ENCODE measurements around the gene DDX18. TPM values are rescaled to one million over a fixed set of nuclear protein-coding genes. Genes with fewer than 3 reads are reported as not detected.
"Not testable (repeated sequence)": the region's sequence is repeated elsewhere in the genome, so short reads cannot be mapped to it uniquely, and the experiment has no call there.

DDX18 gene
- polyA plus RNA-seq (2013, experiment 1 of 2; ENCODE audit: insufficient read length), result 62.4 TPM
- 54.6 TPM for polyA plus RNA-seq (2013, experiment 2 of 2; ENCODE audit: insufficient read length)

GRCh38 chr2:117814417-117815264, at the start of gene DDX18:
DDX18 (plus strand) TSS chr2:117814691; CDS start chr2:117814778, 87 bp downstream.
- peak; percentile 98 for DNase-seq

GRCh38 chr2:117770730-117771129, 43.8 kb upstream of the DDX18 start:
- DNase-seq, result no peak

GRCh38 chr2:117771969-117772630, 42.4 kb upstream of the DDX18 start:
- DNase-seq, result peak; percentile 19

- no peak for DNase-seq
Measured at GRCh38 chr2:117774716-117775115, 39.8 kb upstream of the DDX18 start.

- no peak for DNase-seq
Measured at GRCh38 chr2:117775703-117776219, 38.7 kb upstream of the DDX18 start.

GRCh38 chr2:117776888-117777287, 37.6 kb upstream of the DDX18 start:
- DNase-seq, result no peak

- DNase-seq, result peak; percentile 43
Measured at GRCh38 chr2:117785740-117786139, 28.8 kb upstream of the DDX18 start.

- no peak for DNase-seq
Measured at GRCh38 chr2:117786520-117786919, 28.0 kb upstream of the DDX18 start.

- DNase-seq, result no peak
Measured at GRCh38 chr2:117789505-117789904, 25.0 kb upstream of the DDX18 start.

GRCh38 chr2:117794668-117795067, 19.8 kb upstream of the DDX18 start:
- no peak for DNase-seq

GRCh38 chr2:117801826-117802225, 12.7 kb upstream of the DDX18 start:
- peak; percentile 59 for DNase-seq

- DNase-seq, result not testable (repeated sequence)
Measured at GRCh38 chr2:117803644-117804325, 10.7 kb upstream of the DDX18 start.

GRCh38 chr2:117812443-117812842, 2.0 kb upstream of the DDX18 start:
- DNase-seq, result no peak

- DNase-seq, result no peak
Measured at GRCh38 chr2:117815946-117816345, 1.5 kb downstream of the DDX18 start.

GRCh38 chr2:117818921-117819320, 4.4 kb downstream of the DDX18 start:
- DNase-seq, result no peak

GRCh38 chr2:117820444-117820843, 6.0 kb downstream of the DDX18 start:
- DNase-seq, result no peak

GRCh38 chr2:117825437-117825836, 10.9 kb downstream of the DDX18 start:
- DNase-seq, result no peak

- DNase-seq, result not testable (repeated sequence)
Measured at GRCh38 chr2:117827464-117827863, 13.0 kb downstream of the DDX18 start.

GRCh38 chr2:117828870-117829269, 14.4 kb downstream of the DDX18 start:
- DNase-seq, result no peak

GRCh38 chr2:117832332-117832731, 17.8 kb downstream of the DDX18 start:
- no peak for DNase-seq

GRCh38 chr2:117832905-117833613, 18.6 kb downstream of the DDX18 start:
- DNase-seq, result peak; percentile 34

- DNase-seq, result no peak
Measured at GRCh38 chr2:117833911-117834310, 19.4 kb downstream of the DDX18 start.

All from fibroblast of skin of back (primary cell).